Mesenchymal stem cell (in vitro differentiated cells and primary cell): ENCODE measurements around the gene ZRANB3.
"Not testable (repeated sequence)": the region's sequence is repeated elsewhere in the genome, so short reads cannot be mapped to it uniquely, and the experiment has no call there.

Experiments
- DNase-seq: peaks from one replicate; pipeline ENCODE4 v3.0.0-alpha.2; 2013
- H2AFZ ChIP-seq: one replicate; pipeline ENCODE4 v1.6.1; 2013; ENCODE audit warnings: low read depth, mild to moderate bottlenecking, control low read depth, inconsistent platforms, low read length, moderate library complexity
- H2AK5ac ChIP-seq: 2 replicates; pipeline ENCODE4 v1.6.1; 2013; ENCODE audit warnings: low read length, moderate library complexity, mild to moderate bottlenecking, inconsistent platforms; ENCODE audit not compliant: severe bottlenecking
- H2BK120ac ChIP-seq: one replicate; pipeline ENCODE4 v1.6.1; 2013; ENCODE audit warnings: low read depth, mild to moderate bottlenecking, inconsistent platforms, low read length, moderate library complexity
- H2BK12ac ChIP-seq, 2 experiments: one replicate each; pipeline ENCODE4 v1.6.1; 2013; ENCODE audit warnings: inconsistent platforms in 2 of 2, low read length in 2 of 2, mild to moderate bottlenecking in 2 of 2, moderate library complexity in 2 of 2, control low read depth in 1 of 2
- H2BK15ac ChIP-seq: one replicate; pipeline ENCODE4 v1.6.1; 2013; ENCODE audit warnings: mild to moderate bottlenecking, low read depth, inconsistent platforms; ENCODE audit not compliant: poor library complexity, severe bottlenecking
- H2BK5ac ChIP-seq: 2 replicates; pipeline ENCODE4 v1.6.1; 2013; ENCODE audit warnings: low read depth, mild to moderate bottlenecking, low read length, control low read depth, inconsistent platforms; ENCODE audit not compliant: poor library complexity, severe bottlenecking
- H3K14ac ChIP-seq, 2 experiments: one replicate each; pipeline ENCODE4 v1.6.1; 2013; ENCODE audit warnings: inconsistent platforms in 2 of 2, low read length in 2 of 2, control low read depth in 1 of 2, mild to moderate bottlenecking in 1 of 2, moderate library complexity in 1 of 2
- H3K18ac ChIP-seq, 2 experiments: one replicate each; pipeline ENCODE4 v1.6.1; 2013; ENCODE audit warnings: inconsistent platforms in 2 of 2, low read length in 2 of 2, control low read depth in 1 of 2, low read depth in 1 of 2, mild to moderate bottlenecking in 1 of 2
- H3K23ac ChIP-seq, 2 experiments: one replicate each; pipeline ENCODE4 v1.6.1; 2013; ENCODE audit warnings: inconsistent platforms in 2 of 2, low read length in 2 of 2, mild to moderate bottlenecking in 2 of 2, moderate library complexity in 2 of 2, control low read depth in 1 of 2
- H3K27ac ChIP-seq: 2 replicates; pipeline ENCODE4 v1.5.1; 2013; ENCODE audit warnings: mild to moderate bottlenecking, moderate library complexity, low read length, control low read depth, inconsistent platforms; ENCODE audit not compliant: poor library complexity, severe bottlenecking
- H3K27me3 ChIP-seq, 2 experiments: 2 replicates each; pipeline versions ENCODE4 v1.6.1 to v1.7.0; 2013; ENCODE audit warnings: low read length in 2 of 2, mild to moderate bottlenecking in 2 of 2, moderate library complexity in 2 of 2, control low read depth in 1 of 2, inconsistent platforms in 1 of 2; ENCODE audit not compliant: control insufficient read depth in 1 of 2, insufficient read depth in 1 of 2
- H3K36me3 ChIP-seq, 2 experiments: 2 replicates each; pipeline versions ENCODE4 v1.6.1 to v1.7.0; 2013; ENCODE audit warnings: low read length in 2 of 2, control low read depth in 1 of 2, inconsistent platforms in 1 of 2, low read depth in 1 of 2, mild to moderate bottlenecking in 1 of 2; ENCODE audit not compliant: insufficient read depth in 2 of 2, control insufficient read depth in 1 of 2
- H3K4ac ChIP-seq, 2 experiments: one replicate each; pipeline ENCODE4 v1.6.1; 2013; ENCODE audit warnings: inconsistent platforms in 2 of 2, low read length in 2 of 2, mild to moderate bottlenecking in 2 of 2, moderate library complexity in 2 of 2, control low read depth in 1 of 2, low read depth in 1 of 2
- H3K4me1 ChIP-seq: 2 replicates; pipeline ENCODE4 v1.6.1; 2013; ENCODE audit warnings: low read depth, low read length, control low read depth; ENCODE audit not compliant: control insufficient read depth, insufficient read depth
- H3K4me2 ChIP-seq: 2 replicates; pipeline ENCODE4 v1.6.1; 2013; ENCODE audit warnings: low read length, mild to moderate bottlenecking, inconsistent platforms; ENCODE audit not compliant: poor library complexity, severe bottlenecking
- H3K4me3 ChIP-seq, 2 experiments: 2 replicates each; pipeline versions ENCODE4 v1.5.1 to v1.7.0; 2013; ENCODE audit warnings: low read length in 2 of 2, mild to moderate bottlenecking in 2 of 2, control low read depth in 1 of 2, low read depth in 1 of 2; ENCODE audit not compliant: insufficient read depth in 1 of 2
- H3K79me1 ChIP-seq: replicated peaks from 2 replicates; pipeline ENCODE4 v1.6.1; 2013; ENCODE audit warnings: mild to moderate bottlenecking, control low read depth, low read length, inconsistent platforms; ENCODE audit not compliant: poor library complexity, severe bottlenecking
- H3K9ac ChIP-seq: 2 replicates; pipeline ENCODE4 v1.7.0; 2013; ENCODE audit warnings: mild to moderate bottlenecking, low read length, moderate library complexity
- H3K9me3 ChIP-seq: 2 replicates; pipeline ENCODE4 v1.7.0; 2013; ENCODE audit warnings: mild to moderate bottlenecking, low read length; ENCODE audit not compliant: control insufficient read depth
- H4K8ac ChIP-seq: one replicate; pipeline ENCODE4 v1.6.1; 2013; ENCODE audit warnings: inconsistent platforms, mild to moderate bottlenecking, low read length, moderate library complexity
- H4K91ac ChIP-seq: one replicate; pipeline ENCODE4 v1.6.1; 2013; ENCODE audit warnings: mild to moderate bottlenecking, low read length, inconsistent platforms
- WGBS: methylation state at CpG from one replicate; pipeline ENCODE4 v1.1.7; 2013; ENCODE audit warnings: mixed read lengths; 5-methylcytosine and 5-hydroxymethylcytosine counted together

Gene ZRANB3

DNA sequence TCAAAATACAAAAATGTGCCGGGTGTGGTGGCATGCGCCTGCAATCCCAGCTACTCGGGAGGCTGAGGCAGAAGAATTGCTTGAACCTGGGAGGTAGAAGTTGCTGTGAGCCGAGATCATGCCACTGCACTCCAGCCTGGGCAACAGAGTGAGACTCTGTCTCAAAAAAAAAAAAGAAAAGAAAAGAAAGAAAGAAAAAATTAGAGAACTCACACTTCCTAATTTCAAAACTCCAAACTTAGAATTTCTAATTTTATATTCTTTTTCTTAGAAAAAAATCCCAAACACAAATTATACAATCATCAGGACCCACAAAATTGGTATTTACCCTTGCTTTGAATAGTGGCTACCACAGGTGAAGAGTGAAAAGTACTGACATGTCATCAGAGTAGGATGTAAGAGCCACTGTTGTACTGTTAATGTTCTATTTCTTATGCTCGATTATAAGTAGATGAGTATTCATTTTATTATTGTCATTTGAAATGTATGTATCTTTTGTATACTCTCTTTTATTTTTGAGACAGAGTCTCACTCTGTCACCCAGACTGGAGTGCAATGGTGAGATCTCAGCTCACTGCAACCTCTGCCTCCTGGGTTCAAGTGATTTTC is 182.8 kb downstream of the ZRANB3 start:
- not testable (repeated sequence) for H3K9ac ChIP-seq, H3K18ac ChIP-seq, H2BK5ac ChIP-seq, H3K4ac ChIP-seq, H3K36me3 ChIP-seq, H4K91ac ChIP-seq, DNase-seq, H4K8ac ChIP-seq, H3K4me2 ChIP-seq, H3K27me3 ChIP-seq, H3K23ac ChIP-seq, H3K14ac ChIP-seq, H2BK15ac ChIP-seq, H2AK5ac ChIP-seq, H3K27ac ChIP-seq, H2BK120ac ChIP-seq, H3K4me3 ChIP-seq, H2BK12ac ChIP-seq, H3K4me1 ChIP-seq, H2AFZ ChIP-seq, H3K79me1 ChIP-seq
- WGBS = 93% methylated on average over 3 of the region's 5 CpGs
- H3K9me3 ChIP-seq = peaks cover 71% of the 10 kb centered on the region

GRCh38 chr2:135337071-135337470 is 193.9 kb downstream of the ZRANB3 start:
- Histone ChIP-seq H3K36me3 (no peaks in the 10 kb centered on the region), H2BK120ac (no peak overlapping the region), H3K27ac (no peak overlapping the region), H3K4me3 (no peak overlapping the region), H3K4me2 (no peak overlapping the region), H4K8ac (no peak overlapping the region), H3K18ac (no peak overlapping the region), H3K9ac (no peak overlapping the region), H3K9me3 (peaks cover 32% of the 10 kb centered on the region), H3K4ac (no peak overlapping the region), H3K27me3 (no peaks in the 10 kb centered on the region), H2BK5ac (no peak overlapping the region), H3K14ac (no peak overlapping the region), H4K91ac (no peak overlapping the region), H2AK5ac (no peak overlapping the region), H3K4me1 (no peaks in the 10 kb centered on the region), H3K79me1 (no peaks in the 10 kb centered on the region), H3K23ac (no peak overlapping the region), H2AFZ (no peak overlapping the region), H2BK12ac (no peak overlapping the region), H2BK15ac (no peak overlapping the region)
- no peak for DNase-seq
- WGBS = 100% methylated on average over 1 of the region's 3 CpGs

GRCh38 chr2:135335256-135335655 is 195.8 kb downstream of the ZRANB3 start:
- Histone ChIP-seq H3K23ac (no peak overlapping the region), H3K9ac (no peak overlapping the region), H3K9me3 (peaks cover 38% of the 10 kb centered on the region), H4K91ac (no peak overlapping the region), H2BK15ac (no peak overlapping the region), H2AK5ac (no peak overlapping the region), H3K4me3 (no peak overlapping the region), H3K27me3 (no peaks in the 10 kb centered on the region), H3K4me2 (no peak overlapping the region), H3K36me3 (no peaks in the 10 kb centered on the region), H2BK120ac (no peak overlapping the region), H3K79me1 (no peaks in the 10 kb centered on the region), H3K27ac (no peak overlapping the region), H2BK5ac (no peak overlapping the region), H3K14ac (no peak overlapping the region), H2AFZ (no peak overlapping the region), H4K8ac (no peak overlapping the region), H2BK12ac (no peak overlapping the region), H3K18ac (no peak overlapping the region), H3K4me1 (no peaks in the 10 kb centered on the region), H3K4ac (no peak overlapping the region)
- DNase-seq = no peak
- WGBS = 100% methylated on average over 4 of the region's 4 CpGs

DNA sequence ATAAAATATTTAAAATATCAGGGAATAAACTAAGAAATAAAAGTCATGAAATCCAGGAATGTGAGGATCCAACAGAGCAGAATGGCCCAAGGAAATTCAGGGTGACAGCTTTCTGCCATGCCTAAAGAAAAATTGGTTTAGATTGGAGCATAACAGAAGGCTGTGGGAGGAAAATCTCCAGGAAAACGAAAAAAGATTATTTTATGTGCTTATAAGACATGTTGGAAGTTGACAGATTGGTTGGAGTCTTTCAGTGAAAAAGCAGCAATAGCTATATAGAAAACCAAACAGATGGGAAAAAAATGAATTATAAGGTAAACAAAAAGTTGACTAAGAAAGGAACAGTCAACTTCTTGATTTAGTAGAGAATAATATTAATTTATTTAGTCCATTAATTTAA is 203.9 kb downstream of the ZRANB3 start:
- Histone ChIP-seq H3K4ac (no peak overlapping the region), H2AK5ac (no peak overlapping the region), H3K9ac (no peak overlapping the region), H2BK12ac (no peak overlapping the region), H3K4me1 (no peaks in the 10 kb centered on the region), H2BK15ac (no peak overlapping the region), H3K27me3 (no peaks in the 10 kb centered on the region), H3K9me3 (peaks cover 15% of the 10 kb centered on the region), H3K27ac (no peak overlapping the region), H4K8ac (no peak overlapping the region), H2AFZ (no peak overlapping the region), H3K79me1 (no peaks in the 10 kb centered on the region), H2BK5ac (no peak overlapping the region), H3K4me2 (no peak overlapping the region), H3K23ac (no peak overlapping the region), H3K36me3 (no peaks in the 10 kb centered on the region), H2BK120ac (no peak overlapping the region), H3K14ac (no peak overlapping the region), H3K4me3 (no peak overlapping the region), H4K91ac (no peak overlapping the region), H3K18ac (no peak overlapping the region)
- no peak for DNase-seq
- WGBS = 68% methylated on average over 1 of the region's 1 CpG
